ENCODE results near the gene GPC3.

- no peak for TF ChIP-seq MXI1 (IDR thresholded peaks at IDR 0.05; ENCODE audit: low read depth, low read length)
- TF ChIP-seq, protein P1, sequence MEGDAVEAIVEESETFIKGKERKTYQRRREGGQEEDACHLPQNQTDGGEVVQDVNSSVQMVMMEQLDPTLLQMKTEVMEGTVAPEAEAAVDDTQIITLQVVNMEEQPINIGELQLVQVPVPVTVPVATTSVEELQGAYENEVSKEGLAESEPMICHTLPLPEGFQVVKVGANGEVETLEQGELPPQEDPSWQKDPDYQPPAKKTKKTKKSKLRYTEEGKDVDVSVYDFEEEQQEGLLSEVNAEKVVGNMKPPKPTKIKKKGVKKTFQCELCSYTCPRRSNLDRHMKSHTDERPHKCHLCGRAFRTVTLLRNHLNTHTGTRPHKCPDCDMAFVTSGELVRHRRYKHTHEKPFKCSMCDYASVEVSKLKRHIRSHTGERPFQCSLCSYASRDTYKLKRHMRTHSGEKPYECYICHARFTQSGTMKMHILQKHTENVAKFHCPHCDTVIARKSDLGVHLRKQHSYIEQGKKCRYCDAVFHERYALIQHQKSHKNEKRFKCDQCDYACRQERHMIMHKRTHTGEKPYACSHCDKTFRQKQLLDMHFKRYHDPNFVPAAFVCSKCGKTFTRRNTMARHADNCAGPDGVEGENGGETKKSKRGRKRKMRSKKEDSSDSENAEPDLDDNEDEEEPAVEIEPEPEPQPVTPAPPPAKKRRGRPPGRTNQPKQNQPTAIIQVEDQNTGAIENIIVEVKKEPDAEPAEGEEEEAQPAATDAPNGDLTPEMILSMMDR (IDR thresholded peaks at IDR 0.05), result no peak
- TF ChIP-seq CHD2 (IDR thresholded peaks at IDR 0.05; ENCODE audit: low read length, partially characterized antibody), result no peak
- TF ChIP-seq EP300 (IDR thresholded peaks at IDR 0.05; ENCODE audit: borderline replicate concordance in 1 of 2, low read depth in 1 of 2, low read length in 1 of 2), result no peak
- TF ChIP-seq ELF1 (IDR thresholded peaks at IDR 0.05), result no peak
Measured at GRCh38 chrX:133837091-133837490, 148.3 kb downstream of the GPC3 start.

All from SK-N-SH (cell line).